GM19467 (cell line): ENCODE results near the gene GIPC2.

Experiments used
- ATAC-seq: cut with Tn5 transposase; IDR thresholded peaks from one replicate; pipeline ENCODE4 v1.9.1; 2021; ENCODE audit warnings: mild to moderate bottlenecking, moderate library complexity; ENCODE audit not compliant: unreplicated experiment

The GIPC2 gene

DNA sequence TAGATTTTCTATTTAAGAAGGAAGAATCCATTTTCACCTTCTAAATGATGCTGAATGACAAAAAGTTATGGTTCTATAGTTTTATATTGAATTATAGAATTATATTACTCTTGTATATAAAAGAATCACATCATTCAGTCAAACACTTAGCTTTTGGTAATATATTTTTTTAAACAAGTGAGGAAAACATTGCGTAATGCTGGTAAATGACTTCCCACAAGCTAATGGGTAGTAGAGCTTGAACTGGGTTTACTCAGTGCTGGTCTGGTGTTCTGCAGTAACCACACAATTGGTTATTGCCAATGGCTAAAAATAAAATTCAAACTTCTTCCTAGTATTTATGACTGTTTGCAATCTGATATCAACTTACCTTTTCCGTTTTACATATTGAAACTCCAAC lies 10.6 kb upstream of the GIPC2 start:
- ATAC-seq = no peak

DNA sequence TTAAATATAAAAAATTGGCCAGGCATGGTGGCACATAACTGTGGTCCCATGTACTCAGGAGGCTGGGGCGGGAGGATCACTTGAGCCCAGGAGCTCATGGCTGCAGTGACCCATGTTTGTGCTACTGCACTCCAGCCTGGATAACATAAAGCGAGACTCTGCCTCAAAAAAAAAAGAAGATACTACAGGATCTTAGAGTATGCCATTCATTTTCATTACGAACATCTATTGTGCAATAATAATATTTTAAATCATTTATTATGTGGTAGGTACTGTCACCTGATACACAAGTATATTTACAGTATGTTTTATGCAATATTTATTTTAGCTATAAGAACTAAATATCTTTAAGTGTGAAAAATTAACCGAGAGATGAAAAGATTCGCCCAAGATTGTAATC lies 9.3 kb upstream of the GIPC2 start:
- ATAC-seq = no peak

GRCh38 chr1:78038071-78038470 lies 7.7 kb upstream of the GIPC2 start:
- ATAC-seq = no peak

DNA sequence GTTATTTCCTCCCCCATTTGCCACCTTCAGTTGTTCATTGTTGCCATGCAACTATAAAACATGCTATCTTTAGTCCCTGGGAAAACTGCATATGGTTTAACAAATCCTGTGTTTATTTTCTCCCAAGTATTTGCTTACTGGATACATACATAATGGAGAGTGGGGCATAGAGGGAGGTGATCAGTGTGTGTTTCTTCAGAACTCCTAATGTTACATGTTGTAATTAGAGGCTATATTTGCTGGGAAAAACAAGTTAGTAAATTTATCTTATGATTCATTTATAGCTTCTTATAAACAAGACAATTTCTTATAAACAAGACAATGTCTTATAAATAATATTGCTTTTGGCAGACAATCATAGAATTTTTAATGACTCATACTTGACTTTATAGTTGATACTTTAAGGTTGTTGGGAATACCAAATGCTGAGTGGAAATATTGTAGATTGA lies 7.3 kb upstream of the GIPC2 start:
- ATAC-seq = no peak

GRCh38 chr1:78040484-78041089 lies 5.2 kb upstream of the GIPC2 start:
- no peak for ATAC-seq

- ATAC-seq = no peak
Observed at GRCh38 chr1:78043436-78043835, 2.3 kb upstream of the GIPC2 start.

DNA sequence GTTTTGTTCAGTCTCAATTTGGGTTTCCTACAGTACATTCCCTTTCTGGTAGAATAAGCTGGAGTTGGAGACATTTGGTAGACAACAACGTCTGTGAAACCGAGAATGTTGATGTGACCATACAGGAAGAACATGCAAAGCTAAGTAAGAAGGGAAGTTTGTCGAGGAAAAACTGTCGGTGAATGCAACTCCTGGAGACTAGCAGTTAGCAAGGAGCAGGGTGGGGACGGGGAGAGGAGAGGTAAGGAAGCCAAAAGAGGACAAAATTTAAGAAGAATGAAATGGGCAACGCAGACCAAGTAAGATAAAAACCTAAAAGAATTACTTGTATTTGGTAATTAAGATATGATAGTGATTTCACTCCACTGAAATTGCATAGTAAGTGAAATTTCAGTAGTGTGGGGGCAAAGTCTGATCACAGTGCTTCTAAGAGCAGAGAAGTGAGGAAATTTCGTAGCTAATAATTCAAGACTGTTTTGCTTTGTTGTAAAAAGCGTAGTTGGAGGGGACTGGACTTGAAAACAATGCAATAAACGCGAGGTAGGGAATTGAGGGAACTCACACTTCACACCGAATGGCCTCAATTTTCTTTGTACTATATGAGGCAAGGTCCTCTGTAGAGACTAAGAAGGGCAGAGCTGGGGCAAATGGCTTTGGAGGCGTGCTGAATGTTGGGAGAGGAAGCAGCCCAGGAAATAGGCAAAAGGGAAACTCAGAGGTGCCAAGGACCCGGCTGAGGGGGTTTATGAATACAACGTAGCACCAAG lies 787 bp upstream of the GIPC2 start:
- ATAC-seq = no peak

DNA sequence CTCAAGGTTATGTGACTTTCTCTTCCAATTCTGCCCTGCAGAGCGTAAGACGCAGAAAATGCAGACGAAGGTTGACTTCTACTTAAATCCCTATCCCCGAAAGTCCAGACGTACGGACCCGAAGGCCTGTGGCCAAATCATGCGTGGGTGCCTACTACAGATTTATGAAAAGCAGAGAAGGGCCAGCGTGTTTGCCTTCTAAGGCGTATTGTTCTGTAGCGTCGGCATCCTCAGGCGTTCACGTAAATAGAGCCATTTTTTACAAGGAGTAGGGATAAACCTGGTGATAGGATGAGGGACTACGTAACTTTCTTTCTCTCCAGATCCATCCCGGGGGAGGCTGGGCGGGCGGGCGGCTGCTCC lies 222 bp upstream of the GIPC2 start:
- no peak for ATAC-seq

DNA sequence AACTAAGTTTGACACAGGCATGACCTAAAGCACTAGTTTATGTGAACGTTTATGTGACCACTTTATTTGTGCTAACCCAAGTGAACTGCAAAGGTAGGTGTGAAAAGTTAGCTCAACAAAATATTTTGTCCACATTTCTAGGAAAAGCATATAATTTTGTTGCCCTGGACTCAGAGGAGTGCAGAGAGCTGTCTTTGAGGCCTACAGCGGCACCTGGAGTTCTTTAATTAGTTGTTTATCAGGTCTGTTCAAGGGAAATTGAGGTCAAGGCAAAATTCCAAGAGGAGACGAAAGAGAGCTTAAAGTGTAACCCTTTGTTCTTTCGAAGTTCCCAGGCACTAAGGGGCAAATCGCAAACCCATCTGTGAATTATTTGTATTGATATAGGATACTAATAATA lies 1.3 kb downstream of the GIPC2 start:
- no peak for ATAC-seq

GRCh38 chr1:78047631-78048030 lies 1.9 kb downstream of the GIPC2 start:
- ATAC-seq = no peak

- ATAC-seq = no peak
Observed at GRCh38 chr1:78048446-78048845, 2.7 kb downstream of the GIPC2 start.

DNA sequence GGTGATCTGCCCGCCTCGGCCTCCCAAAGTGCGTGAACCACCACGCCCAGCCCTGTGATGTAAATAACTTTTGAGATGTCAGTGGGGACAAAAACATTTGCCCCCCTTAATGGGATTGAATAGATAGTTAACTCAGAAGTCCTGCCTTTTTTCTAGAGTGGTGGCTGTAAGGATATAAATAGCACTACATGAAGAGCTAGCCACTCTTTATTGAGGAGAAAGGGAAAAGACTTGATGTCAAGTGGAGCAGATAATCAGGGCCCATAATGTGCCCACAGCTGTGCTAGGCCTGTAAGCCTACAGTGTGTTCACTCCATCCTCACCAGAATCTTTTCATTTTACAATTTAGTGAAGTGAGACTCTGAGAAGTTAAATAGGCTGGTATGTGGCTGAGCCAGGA lies 3.6 kb downstream of the GIPC2 start:
- no peak for ATAC-seq

GRCh38 chr1:78051005-78051404 lies 5.2 kb downstream of the GIPC2 start:
- ATAC-seq = no peak

- ATAC-seq = no peak
Observed at GRCh38 chr1:78052685-78053405, 7.1 kb downstream of the GIPC2 start.

DNA sequence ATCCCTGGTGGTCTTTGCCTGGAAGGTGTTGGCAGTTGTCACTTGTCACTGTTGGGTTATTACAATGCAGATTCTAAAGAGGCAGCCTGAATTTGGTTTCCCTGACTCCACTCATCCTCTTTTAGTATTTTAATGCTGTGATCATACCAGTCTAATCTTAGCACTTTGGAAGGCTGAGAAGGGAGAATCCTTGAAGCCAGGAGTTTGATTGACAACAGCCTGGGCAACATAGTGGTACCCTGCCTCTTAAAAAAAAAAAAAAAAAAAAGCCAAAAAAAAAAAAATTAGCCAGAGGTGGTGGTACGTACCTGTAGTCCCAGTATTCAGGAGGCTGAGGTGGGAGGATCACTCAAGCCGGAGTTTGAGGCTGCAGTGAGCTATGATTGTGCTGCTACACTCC lies 7.7 kb downstream of the GIPC2 start:
- no peak for ATAC-seq

- ATAC-seq = no peak
Observed at GRCh38 chr1:78054559-78054958, 8.8 kb downstream of the GIPC2 start.

- no peak for ATAC-seq
Observed at GRCh38 chr1:78054972-78055371, 9.2 kb downstream of the GIPC2 start.

DNA sequence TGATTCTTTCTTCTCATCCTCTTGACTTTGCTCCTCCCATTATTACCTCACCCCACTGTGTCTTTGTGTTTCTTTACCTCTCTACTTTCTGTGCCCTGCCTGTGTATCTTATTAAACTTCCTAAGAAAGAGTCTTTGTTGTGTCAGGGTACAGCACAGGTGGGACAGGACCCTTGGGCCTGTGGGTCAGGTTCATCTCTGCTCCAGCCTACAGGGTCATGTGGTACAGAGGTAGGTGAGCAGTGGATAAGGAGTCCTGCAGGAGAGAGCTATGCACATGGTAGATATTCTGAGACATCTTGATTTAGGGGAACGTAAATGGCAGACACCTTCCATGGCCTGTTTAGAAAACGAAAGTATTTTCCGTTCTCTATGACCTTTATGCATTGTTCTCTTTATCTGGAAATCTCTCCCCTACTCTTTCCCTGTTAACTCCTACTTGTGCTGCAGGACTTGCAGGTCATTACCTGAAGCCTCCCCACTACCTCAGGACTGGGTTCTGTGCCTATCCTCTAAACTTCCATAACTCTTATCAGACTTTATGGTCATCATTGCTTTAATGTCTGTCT lies 9.9 kb downstream of the GIPC2 start:
- ATAC-seq = no peak

- ATAC-seq = no peak
Observed at GRCh38 chr1:78058670-78059069, 12.9 kb downstream of the GIPC2 start.

DNA sequence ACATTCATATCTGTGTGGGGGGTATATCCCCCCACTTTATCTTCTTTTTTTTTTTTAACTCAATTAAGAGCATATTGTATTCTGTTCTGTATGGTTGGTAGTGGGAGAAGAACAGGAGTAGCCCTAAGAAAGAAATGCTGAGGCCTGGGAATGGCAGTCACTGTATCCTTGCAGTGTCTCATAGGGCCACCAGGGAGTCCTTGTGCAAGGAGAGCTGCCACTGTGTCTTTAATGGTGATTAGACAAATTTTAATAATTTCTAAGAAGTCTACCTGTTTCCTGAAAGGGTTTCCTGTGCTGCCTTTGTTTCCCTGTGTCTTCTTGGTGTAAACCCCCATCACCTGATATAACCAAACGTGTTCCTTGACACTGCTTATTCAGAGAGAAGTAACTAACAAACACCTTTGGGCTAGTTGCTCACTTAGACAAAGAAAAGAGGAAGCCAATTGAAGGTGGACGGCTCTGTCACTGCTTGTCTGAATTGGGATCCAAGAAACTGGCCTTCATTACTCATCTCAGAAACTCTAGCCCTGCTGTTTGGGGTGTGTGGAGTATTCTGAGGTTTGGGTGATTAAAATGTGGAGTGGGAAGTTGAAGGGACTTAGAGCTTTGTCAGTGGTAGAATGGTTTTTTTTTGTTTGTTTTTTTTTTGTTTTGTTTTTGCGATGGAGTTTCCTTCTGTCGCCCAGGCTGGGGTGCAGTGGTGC lies 15.2 kb downstream of the GIPC2 start:
- no peak for ATAC-seq

- no peak for ATAC-seq
Observed at GRCh38 chr1:78061825-78062523, 16.2 kb downstream of the GIPC2 start.
